Neural crest cell (in vitro differentiated cells): ENCODE results near the gene SHANK3. TPM values are rescaled to one million over a fixed set of nuclear protein-coding genes. Genes with fewer than 3 reads are reported as not detected.

Source experiments
- DNase-seq: peaks from one replicate; pipeline ENCODE4 v3.0.0; 2021; ENCODE audit warnings: low read depth, mixed read lengths, low spot score
- H3K27ac Mint-ChIP-seq: one replicate; pipeline ENCODE4 v1.8.0; 2021; ENCODE audit warnings: mild to moderate bottlenecking, mixed read lengths; ENCODE audit not compliant: unreplicated experiment
- H3K27me3 Mint-ChIP-seq: 2 replicates; pipeline ENCODE4 v1.8.0; 2021; ENCODE audit warnings: low read depth, mild to moderate bottlenecking, mixed read lengths
- H3K36me3 Mint-ChIP-seq: 2 replicates; pipeline ENCODE4 v1.8.0; 2021; ENCODE audit warnings: low read depth, mild to moderate bottlenecking, mixed read lengths
- H3K4me1 Mint-ChIP-seq: 2 replicates; pipeline ENCODE4 v1.8.0; 2021; ENCODE audit warnings: mixed read lengths
- H3K4me3 Mint-ChIP-seq: one replicate; pipeline ENCODE4 v1.8.0; 2021; ENCODE audit warnings: mild to moderate bottlenecking, mixed read lengths
- H3K9me3 Mint-ChIP-seq: 2 replicates; pipeline ENCODE4 v1.8.0; 2021; ENCODE audit warnings: mixed read lengths
- total RNA-seq: library from RNA; stranded (reverse); gene quantifications from 2 replicates; pipeline ENCODE4 v1.2.1, GENCODE V29; 2021
- TF ChIP-seq, protein P1 (sequence below): fragments of 200-600 bp; sonication (generic); conservative IDR thresholded peaks from 2 replicates; pipeline ENCODE4 v1.5.0; 2021; ENCODE audit warnings: antibody characterized with exemption, mild to moderate bottlenecking

Gene SHANK3
- total RNA-seq, 1 donor from 2014 or later: 15.4 TPM

DNA sequence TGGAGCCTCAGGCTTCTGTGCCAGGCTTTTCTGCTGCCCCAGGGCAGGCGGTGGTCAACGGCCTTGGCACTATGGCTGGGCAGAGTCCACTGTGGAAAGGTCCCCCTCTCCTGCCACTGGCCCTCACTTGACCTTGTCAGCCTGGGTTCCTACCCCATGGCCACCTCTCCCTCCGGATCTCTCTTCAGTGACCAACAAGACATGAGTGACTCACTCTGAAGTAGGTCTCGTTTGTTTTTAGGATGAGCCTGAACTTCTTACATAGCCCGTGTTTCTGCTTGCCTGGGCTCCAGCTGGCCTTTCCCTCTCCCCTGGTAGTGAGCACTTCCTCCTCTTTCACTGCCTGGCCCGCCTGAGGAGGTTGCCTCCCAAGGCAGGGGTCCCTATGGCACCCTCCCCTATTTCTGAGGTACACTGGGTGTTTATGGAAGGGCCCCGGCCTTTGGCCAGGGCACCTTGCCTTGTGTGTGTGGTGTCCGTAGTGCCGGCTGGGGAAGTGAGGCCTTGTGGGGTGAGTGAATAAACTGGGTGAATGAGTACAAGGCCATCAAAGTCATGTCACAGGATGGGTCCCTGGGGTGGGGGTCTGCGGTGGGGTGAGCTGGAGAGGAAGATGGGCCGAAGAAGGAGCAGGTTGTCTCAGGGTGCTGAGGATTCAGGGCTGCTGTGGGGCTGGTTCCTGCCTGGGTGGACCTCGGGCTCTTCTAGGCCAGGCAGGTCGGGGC lies 5.0 kb downstream of the SHANK3 start:
- Mint-ChIP-seq H3K4me3 (peak overlapping the region; percentile 58), H3K9me3 (no peaks in the 10 kb centered on the region), H3K27me3 (peaks cover 19% of the 10 kb centered on the region), H3K4me1 (peaks cover 13% of the 10 kb centered on the region), H3K27ac (peak overlapping the region; percentile 43), H3K36me3 (peaks cover 2% of the 10 kb centered on the region)
- TF ChIP-seq, protein P1, sequence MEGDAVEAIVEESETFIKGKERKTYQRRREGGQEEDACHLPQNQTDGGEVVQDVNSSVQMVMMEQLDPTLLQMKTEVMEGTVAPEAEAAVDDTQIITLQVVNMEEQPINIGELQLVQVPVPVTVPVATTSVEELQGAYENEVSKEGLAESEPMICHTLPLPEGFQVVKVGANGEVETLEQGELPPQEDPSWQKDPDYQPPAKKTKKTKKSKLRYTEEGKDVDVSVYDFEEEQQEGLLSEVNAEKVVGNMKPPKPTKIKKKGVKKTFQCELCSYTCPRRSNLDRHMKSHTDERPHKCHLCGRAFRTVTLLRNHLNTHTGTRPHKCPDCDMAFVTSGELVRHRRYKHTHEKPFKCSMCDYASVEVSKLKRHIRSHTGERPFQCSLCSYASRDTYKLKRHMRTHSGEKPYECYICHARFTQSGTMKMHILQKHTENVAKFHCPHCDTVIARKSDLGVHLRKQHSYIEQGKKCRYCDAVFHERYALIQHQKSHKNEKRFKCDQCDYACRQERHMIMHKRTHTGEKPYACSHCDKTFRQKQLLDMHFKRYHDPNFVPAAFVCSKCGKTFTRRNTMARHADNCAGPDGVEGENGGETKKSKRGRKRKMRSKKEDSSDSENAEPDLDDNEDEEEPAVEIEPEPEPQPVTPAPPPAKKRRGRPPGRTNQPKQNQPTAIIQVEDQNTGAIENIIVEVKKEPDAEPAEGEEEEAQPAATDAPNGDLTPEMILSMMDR: no peak
- DNase-seq: no peak

DNA sequence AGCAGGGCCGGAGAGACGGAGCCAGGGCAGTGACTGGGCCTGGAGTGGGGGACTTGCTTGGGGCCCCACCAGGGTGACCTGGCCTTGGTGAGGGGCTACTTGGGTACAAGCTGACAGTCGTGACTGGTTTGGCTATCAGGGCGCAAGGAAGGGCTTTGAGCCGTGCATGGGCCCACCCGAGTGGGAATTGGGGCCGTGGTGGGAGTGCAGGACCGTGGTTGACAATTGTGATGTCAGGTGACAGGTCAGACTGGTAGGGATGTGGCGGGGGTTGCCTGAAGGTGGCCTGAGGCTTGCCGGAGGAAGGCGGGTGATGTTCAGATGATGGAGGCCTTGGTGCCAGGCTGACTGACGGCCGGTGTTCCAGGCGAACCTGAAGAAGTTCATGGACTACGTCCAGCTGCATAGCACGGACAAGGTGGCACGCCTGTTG lies 5.6 kb downstream of the SHANK3 start:
- Mint-ChIP-seq H3K9me3 (peaks cover 4% of the 10 kb centered on the region), H3K4me1 (peaks cover 9% of the 10 kb centered on the region), H3K36me3 (peaks cover 2% of the 10 kb centered on the region), H3K27ac (peak overlapping the region; percentile 43), H3K27me3 (peaks cover 15% of the 10 kb centered on the region), H3K4me3 (peak overlapping the region; percentile 58)
- no peak for DNase-seq
- TF ChIP-seq, protein P1: no peak

DNA sequence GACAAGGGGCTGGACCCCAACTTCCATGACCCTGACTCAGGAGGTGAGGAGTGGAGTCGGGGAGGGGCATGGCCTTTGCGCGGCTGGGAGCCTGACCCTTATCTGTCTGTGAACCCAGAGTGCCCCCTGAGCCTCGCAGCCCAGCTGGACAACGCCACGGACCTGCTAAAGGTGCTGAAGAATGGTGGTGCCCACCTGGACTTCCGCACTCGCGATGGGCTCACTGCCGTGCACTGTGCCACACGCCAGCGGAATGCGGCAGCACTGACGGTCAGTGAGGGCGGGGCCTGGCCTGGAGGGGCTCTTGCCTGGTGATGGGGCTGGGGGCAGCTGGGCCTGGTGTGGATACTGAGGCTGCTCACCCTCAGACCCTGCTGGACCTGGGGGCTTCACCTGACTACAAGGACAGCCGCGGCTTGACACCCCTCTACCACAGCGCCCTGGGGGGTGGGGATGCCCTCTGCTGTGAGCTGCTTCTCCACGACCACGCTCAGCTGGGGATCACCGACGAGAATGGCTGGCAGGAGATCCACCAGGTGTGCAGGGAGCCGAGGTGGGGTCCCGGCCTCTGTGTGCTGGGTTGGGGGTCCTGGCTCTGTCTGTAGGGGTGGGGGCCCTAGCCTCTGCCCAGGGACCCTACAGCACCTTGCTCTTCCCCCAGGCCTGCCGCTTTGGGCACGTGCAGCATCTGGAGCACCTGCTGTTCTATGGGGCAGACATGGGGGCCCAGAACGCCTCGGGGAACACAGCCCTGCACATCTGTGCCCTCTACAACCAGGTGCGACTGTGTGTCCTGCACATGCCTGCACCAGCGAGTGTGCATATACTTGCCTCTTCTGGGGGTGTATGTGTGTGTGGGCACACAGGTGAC lies 6.3 kb downstream of the SHANK3 start:
- no peak for DNase-seq
- Mint-ChIP-seq H3K27me3 (peaks cover 15% of the 10 kb centered on the region), H3K9me3 (peaks cover 4% of the 10 kb centered on the region), H3K4me3 (no peak overlapping the region), H3K4me1 (peaks cover 9% of the 10 kb centered on the region), H3K27ac (no peak overlapping the region), H3K36me3 (peaks cover 2% of the 10 kb centered on the region)
- TF ChIP-seq, protein P1: no peak

DNA sequence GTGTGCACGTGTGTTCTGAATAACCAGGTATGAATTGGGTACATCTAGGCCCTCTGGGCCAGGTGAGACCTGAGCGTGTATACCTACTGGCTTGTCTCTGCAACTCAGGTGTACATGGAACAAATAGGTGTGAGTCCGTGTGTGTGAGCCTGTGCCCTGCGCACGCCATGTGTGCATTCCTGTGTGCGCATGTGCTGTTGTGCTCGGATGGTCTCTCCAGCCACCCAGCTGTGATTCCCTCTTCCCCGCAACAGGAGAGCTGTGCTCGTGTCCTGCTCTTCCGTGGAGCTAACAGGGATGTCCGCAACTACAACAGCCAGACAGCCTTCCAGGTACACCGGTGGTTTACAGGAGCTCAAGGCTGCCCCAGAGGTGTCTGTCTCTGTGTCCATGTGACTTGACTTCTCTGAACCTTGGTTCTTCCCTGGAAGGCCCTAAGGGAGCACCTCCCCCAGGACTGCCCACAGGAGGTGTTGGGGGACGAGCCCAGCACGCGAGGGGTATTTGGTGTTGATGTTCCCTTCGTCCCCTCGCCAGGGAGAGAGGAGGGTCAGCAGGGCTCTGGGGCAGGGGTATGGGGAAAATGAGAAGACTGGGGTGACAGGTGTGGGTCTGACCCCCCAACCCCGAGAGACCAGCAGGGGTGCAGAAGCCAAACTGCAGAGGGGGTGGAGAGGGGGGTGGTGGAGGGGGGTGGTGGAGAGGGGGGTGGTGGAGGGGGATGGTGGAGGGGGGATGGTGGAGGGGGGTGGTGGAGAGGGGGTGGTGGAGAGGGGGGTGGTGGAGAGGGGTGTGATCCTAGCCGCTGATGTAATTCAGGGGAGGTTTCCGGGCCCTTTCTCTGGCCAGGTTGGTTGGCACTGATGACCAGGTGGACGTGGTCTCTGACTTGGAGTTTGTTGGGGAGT lies 10.7 kb downstream of the SHANK3 start:
- H3K4me3 Mint-ChIP-seq: no peak overlapping the region
- TF ChIP-seq, protein P1: no peak
- no peaks in the 10 kb centered on the region for H3K36me3 Mint-ChIP-seq
- no peaks in the 10 kb centered on the region for H3K4me1 Mint-ChIP-seq
- H3K27me3 Mint-ChIP-seq: peaks cover 3% of the 10 kb centered on the region
- DNase-seq: no peak
- H3K27ac Mint-ChIP-seq: peak overlapping the region; percentile 62
- H3K9me3 Mint-ChIP-seq: peaks cover 4% of the 10 kb centered on the region

DNA sequence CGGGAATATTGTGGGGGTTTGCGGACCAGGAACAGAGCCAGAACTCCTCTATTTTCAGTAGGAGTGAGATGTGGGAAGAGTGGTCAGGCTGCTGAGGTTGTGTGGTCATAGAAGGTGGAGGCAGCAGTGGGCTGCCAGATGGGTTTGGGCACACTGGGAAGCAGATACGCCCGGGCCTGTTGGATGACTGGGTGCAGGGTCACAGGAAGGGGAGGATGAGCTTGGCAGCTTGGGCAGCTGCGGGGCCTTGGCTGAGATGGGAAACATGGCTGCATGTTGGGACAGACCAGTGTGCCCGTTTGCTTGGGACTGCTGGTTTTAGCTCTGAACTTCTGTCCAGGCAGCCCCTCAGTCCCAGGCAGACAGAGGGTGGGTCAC lies 11.4 kb downstream of the SHANK3 start:
- no peaks in the 10 kb centered on the region for H3K4me1 Mint-ChIP-seq
- peaks cover under 1% of the 10 kb centered on the region for H3K36me3 Mint-ChIP-seq
- H3K4me3 Mint-ChIP-seq: no peak overlapping the region
- peaks cover 3% of the 10 kb centered on the region for H3K27me3 Mint-ChIP-seq
- H3K9me3 Mint-ChIP-seq: peaks cover 4% of the 10 kb centered on the region
- H3K27ac Mint-ChIP-seq: peak overlapping the region; percentile 58
- TF ChIP-seq, protein P1: no peak
- no peak for DNase-seq
